BJ (cell line): Measurements from ENCODE around the gene KRTAP21-2. TPM values are rescaled to one million over a fixed set of nuclear protein-coding genes. Genes with fewer than 3 reads are reported as not detected.

Experiments
- CTCF ChIA-PET: fragments of 350-600 bp; formaldehyde crosslinking; extraction: SDS; loops from one replicate; lab custom pipeline; 2021; ENCODE audit warnings: antibody characterized with exemption, inconsistent platforms; lab: Yijun Ruan, JAX
- POLR2A ChIA-PET: fragments of 300-600 bp; sonication (Branson Sonifier 250); formaldehyde crosslinking; extraction: SDS; loops from one replicate; lab custom pipeline; 2021; ENCODE audit warnings: antibody characterized with exemption; lab: Charles Lee
- DNase-seq: peaks from one replicate; pipeline ENCODE4 v3.0.0-alpha.2; 2011; ENCODE audit warnings: low read depth
- H3K27me3 ChIP-seq: 2 replicates; pipeline ENCODE4 v1.6.0; 2011; ENCODE audit warnings: low read length; ENCODE audit not compliant: control insufficient read depth, insufficient read depth
- H3K36me3 ChIP-seq: 2 replicates; pipeline ENCODE4 v1.5.1; 2011; ENCODE audit warnings: low read length; ENCODE audit not compliant: control insufficient read depth, insufficient read depth
- H3K4me3 ChIP-seq: 2 replicates; pipeline ENCODE4 v1.5.1; 2011; ENCODE audit warnings: low read depth, mild to moderate bottlenecking, control low read depth, low read length
- CTCF ChIP-seq: IDR thresholded peaks from 2 replicates; pipeline ENCODE4 v1.5.1; 2011; ENCODE audit warnings: low read depth, mild to moderate bottlenecking, control low read depth, inconsistent platforms, low read length, moderate library complexity; ENCODE audit not compliant: insufficient read depth
- polyA minus RNA-seq: library from RNA; depleted of rRNA, polyadenylated mRNA; stranded (reverse); fragments of >200 nt; gene quantifications from 2 replicates; pipeline ENCODE4 v1.2.3, GENCODE V29; 2011; rRNA and poly(A)+ RNA removed
- polyA plus RNA-seq: library from polyadenylated mRNA; depleted of rRNA; stranded (reverse); fragments of >200 nt; gene quantifications from 2 replicates; pipeline ENCODE4 v1.2.3, GENCODE V29; 2011; rRNA removed

The KRTAP21-2 gene
- not detected in 2 replicates for polyA plus RNA-seq
- not detected in 2 replicates for polyA minus RNA-seq

DNA sequence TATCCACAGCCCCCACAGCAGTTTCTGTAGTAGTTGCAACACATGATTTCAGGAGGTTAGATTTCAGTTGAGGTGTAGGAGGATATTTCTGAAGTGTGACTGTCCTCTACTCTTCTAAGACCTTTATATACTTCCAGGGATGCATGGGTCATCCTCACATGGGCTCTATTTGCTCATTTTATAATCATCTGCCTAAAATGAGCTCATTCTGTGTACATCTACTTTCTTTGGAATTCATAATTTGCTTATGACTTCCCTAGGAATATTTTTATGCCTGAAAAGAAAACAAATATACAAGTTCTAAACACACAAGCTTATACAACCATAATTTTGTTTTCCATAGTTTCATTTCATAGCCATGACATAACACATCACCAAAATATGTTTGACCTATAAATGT is at the start of gene KRTAP21-2:
Gene KRTAP21-2, minus strand, starts transcription at position 101 of the 400 bp plus-strand sequence. Its CDS starts 57 bp downstream, at position 44.
- Histone ChIP-seq H3K4me3 (no peak within 1 kb of the TSS), H3K36me3 (no peaks in the 10 kb centered on the region), H3K27me3 (no peaks in the 10 kb centered on the region)
- ChIA-PET CTCF (no interaction called here), POLR2A (no interaction called here)
- TF ChIP-seq CTCF: no peak
- DNase-seq: no peak

DNA sequence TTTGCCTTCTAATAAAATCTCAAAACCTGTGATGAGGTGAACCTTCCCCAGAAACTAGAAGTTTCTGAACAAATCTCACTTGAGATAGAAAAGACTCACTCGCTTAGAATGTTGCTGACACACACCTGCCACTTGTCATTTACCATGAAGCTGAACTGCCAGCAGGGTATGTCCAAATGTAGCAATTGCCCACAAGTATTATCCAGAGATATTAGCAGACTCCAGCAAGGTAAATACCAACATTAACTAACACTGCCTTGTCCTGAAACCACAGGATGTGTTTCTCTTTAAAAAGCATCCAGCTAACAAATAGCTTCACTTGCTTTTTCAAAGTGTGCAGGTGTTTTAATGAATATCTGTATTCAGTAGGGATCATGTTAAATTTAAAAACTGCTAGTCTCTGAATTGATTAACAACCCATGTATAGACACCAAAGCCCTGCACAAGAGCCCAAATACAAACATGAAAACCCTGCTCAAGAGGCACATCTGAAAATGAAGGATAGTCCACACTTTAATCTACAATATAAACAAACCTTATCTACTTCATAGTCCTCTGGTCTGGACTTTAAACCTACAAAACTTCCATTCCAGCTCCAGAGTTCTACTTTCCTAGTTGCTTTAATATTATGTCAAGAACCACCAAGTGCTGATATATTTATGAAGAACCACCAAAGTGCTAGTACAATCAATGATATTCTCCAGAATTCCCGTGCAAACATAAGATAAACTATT is 46.7 kb upstream of the KRTAP21-2 start:
- no peak for DNase-seq
- POLR2A ChIA-PET: no interaction called here
- no peak for TF ChIP-seq CTCF
- Histone ChIP-seq H3K4me3 (no peak overlapping the region), H3K36me3 (no peaks in the 10 kb centered on the region), H3K27me3 (no peaks in the 10 kb centered on the region)
- CTCF ChIA-PET: interaction anchor here (1.2 kb wide), 1 partner anchor 26 kb away, joined by 3 read pairs; no protein-coding TSS in a partner anchor

- CTCF ChIA-PET: no interaction called here
- no peak for DNase-seq
- no peak overlapping the region for H3K4me3 ChIP-seq
- POLR2A ChIA-PET: no interaction called here
- TF ChIP-seq CTCF: no peak
- no peaks in the 10 kb centered on the region for H3K27me3 ChIP-seq
- H3K36me3 ChIP-seq: no peaks in the 10 kb centered on the region
Observed at GRCh38 chr21:30779249-30779648, 32.2 kb upstream of the KRTAP21-2 start.

- ChIA-PET CTCF (no interaction called here), POLR2A (no interaction called here)
- DNase-seq: no peak
- no peak for TF ChIP-seq CTCF
- Histone ChIP-seq H3K4me3 (no peak overlapping the region), H3K36me3 (no peaks in the 10 kb centered on the region), H3K27me3 (no peaks in the 10 kb centered on the region)
Observed at GRCh38 chr21:30769724-30770431, 22.8 kb upstream of the KRTAP21-2 start.

DNA sequence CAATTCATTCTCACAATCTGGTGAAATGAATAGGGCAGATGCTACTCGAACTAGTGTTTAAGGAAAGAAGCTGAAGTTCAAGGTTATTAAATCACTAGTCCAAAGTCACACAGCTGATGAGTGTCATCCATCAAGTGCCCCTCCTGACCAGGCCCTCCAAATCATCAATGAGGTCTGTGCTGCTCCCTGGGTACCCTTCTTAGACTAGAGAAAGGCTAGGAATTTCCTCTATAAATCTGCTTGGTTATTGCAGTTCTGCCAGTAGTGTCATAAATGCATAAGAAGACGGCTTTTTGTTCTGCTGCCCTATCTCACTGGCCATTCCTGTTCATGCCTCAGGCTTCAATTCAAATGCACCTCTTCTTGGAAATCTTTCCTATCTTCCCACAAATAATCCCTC is 13.7 kb upstream of the KRTAP21-2 start:
- no peak overlapping the region for H3K4me3 ChIP-seq
- no peak for TF ChIP-seq CTCF
- POLR2A ChIA-PET: no interaction called here
- no peaks in the 10 kb centered on the region for H3K36me3 ChIP-seq
- CTCF ChIA-PET: no interaction called here
- no peaks in the 10 kb centered on the region for H3K27me3 ChIP-seq
- DNase-seq: no peak
